K562 (cell line): ENCODE data around the gene ALK. TPM values are rescaled to one million over a fixed set of nuclear protein-coding genes. Genes with fewer than 3 reads are reported as not detected.

ENCODE experiments used
- ATAC-seq: fragments of 200-7000 bp; cut with Tn5 transposase; 3 replicates; pipeline ENCODE4 v1.9.1; 2020; ENCODE audit warnings: moderate library complexity
- BruUV-seq: library from RNA; stranded (reverse); fragments of 400-500 nt; replicated peaks from 2 replicates; lab custom pipeline; 2021; lab: Mats Ljungman, UMichigan
- CTCF ChIA-PET: fragments of 300-600 bp; formaldehyde crosslinking; extraction: SDS; loops from one replicate; lab custom pipeline; 2021; ENCODE audit warnings: low intra/inter-chr PET ratio; lab: Yijun Ruan, JAX
- POLR2A ChIA-PET: fragments of 300-600, 350-650 bp; sonication (Branson Sonifier 250); formaldehyde crosslinking; extraction: SDS; loops from one replicate; lab custom pipeline; 2021; ENCODE audit warnings: antibody characterized with exemption, inconsistent platforms; lab: Yijun Ruan, JAX
- DNase-seq, 4 experiments: peaks; one replicate each; pipeline versions ENCODE4 v3.0.0 to v3.0.0-alpha.2; 2011 to 2018; ENCODE audit warnings: low spot score in 3 of 4, mixed read lengths in 3 of 4; ENCODE audit errors: extremely low read depth in 1 of 4
- FAIRE-seq: peaks from 2 replicates; lab custom pipeline; 2011; peaks lifted over from hg19 to GRCh38; lab: Jason Lieb, UNC
- H2AFZ ChIP-seq: 2 replicates; pipeline ENCODE4 v1.6.0; 2011; ENCODE audit warnings: low read depth, low read length, control low read depth, inconsistent platforms
- H3K27ac ChIP-seq: fragments of 200-600 bp; 3 replicates; pipeline ENCODE4 v1.8.0; 2011; ENCODE audit warnings: low read depth, mild to moderate bottlenecking, control low read depth, inconsistent platforms, low read length, moderate library complexity, mixed read lengths; ENCODE audit errors: extremely low read depth
- H3K27me3 ChIP-seq, 2 experiments: fragments of 300-600 bp in 1 of 2; 2 replicates in 1 of 2; 3 replicates in 1 of 2; pipeline versions ENCODE4 v1.6.0 to v1.8.0; 2011; ENCODE audit warnings: inconsistent platforms in 2 of 2, low read length in 2 of 2, mild to moderate bottlenecking in 1 of 2, mixed read lengths in 1 of 2, moderate library complexity in 1 of 2; ENCODE audit not compliant: control insufficient read depth in 2 of 2, insufficient read depth in 2 of 2
- H3K36me3 ChIP-seq: fragments of 300-600 bp; 3 replicates; pipeline ENCODE4 v1.8.0; 2011; ENCODE audit warnings: mild to moderate bottlenecking, low read length, inconsistent platforms; ENCODE audit not compliant: control insufficient read depth, insufficient read depth
- H3K4me1 ChIP-seq, 2 experiments: fragments of 200-600 bp in 1 of 2; replicated peaks in 1 of 2; 2 replicates in 1 of 2; 3 replicates in 1 of 2; pipeline versions ENCODE4 v1.5.1 to v1.8.0; 2011; ENCODE audit warnings: inconsistent platforms in 2 of 2, low read length in 2 of 2, mild to moderate bottlenecking in 1 of 2, mixed read lengths in 1 of 2, moderate library complexity in 1 of 2; ENCODE audit not compliant: control insufficient read depth in 2 of 2, insufficient read depth in 2 of 2
- H3K4me2 ChIP-seq: 2 replicates; pipeline ENCODE4 v1.6.1; 2011; ENCODE audit warnings: low read length, control low read depth, inconsistent platforms, mixed read lengths; ENCODE audit not compliant: insufficient read depth
- H3K4me3 ChIP-seq: fragments of 200-600 bp; sonication (generic), shearing (Covaris generic); 2 replicates; pipeline ENCODE4 v1.5.1; 2016; ENCODE audit warnings: control low read depth, inconsistent platforms
- H3K79me2 ChIP-seq: fragments of 200-600 bp; 3 replicates; pipeline ENCODE4 v1.8.0; 2011; ENCODE audit warnings: low read length, inconsistent platforms; ENCODE audit not compliant: control insufficient read depth, insufficient read depth
- H3K9ac ChIP-seq, 2 experiments: 2 replicates each; pipeline versions ENCODE4 v1.6.0 to v1.6.1; 2011; ENCODE audit warnings: low read depth in 2 of 2, low read length in 2 of 2, control low read depth in 1 of 2, inconsistent platforms in 1 of 2, mild to moderate bottlenecking in 1 of 2, mixed read lengths in 1 of 2; ENCODE audit not compliant: insufficient read depth in 1 of 2
- H3K9me1 ChIP-seq: one replicate; pipeline ENCODE4 v1.6.0; 2011; ENCODE audit warnings: inconsistent platforms, mild to moderate bottlenecking, low read length, moderate library complexity; ENCODE audit not compliant: control insufficient read depth, insufficient read depth
- H3K9me3 ChIP-seq: replicated peaks from 2 replicates; pipeline ENCODE4 v1.5.1; 2011; ENCODE audit warnings: low read depth, low read length, inconsistent platforms; ENCODE audit not compliant: control insufficient read depth, insufficient read depth
- H4K20me1 ChIP-seq: replicated peaks from 2 replicates; pipeline ENCODE4 v1.6.1; 2011; ENCODE audit warnings: low read length, inconsistent platforms, mixed read lengths; ENCODE audit not compliant: control insufficient read depth, insufficient read depth
- NFIC ChIP-seq: fragments of 450-650 bp; IDR thresholded peaks from 2 replicates; pipeline ENCODE4 v1.6.1; 2017; ENCODE audit warnings: mild to moderate bottlenecking, inconsistent platforms
- SOX6 ChIP-seq: fragments of 450-650 bp; IDR thresholded peaks from 2 replicates; pipeline ENCODE4 v1.6.1; 2014; ENCODE audit warnings: mild to moderate bottlenecking
- ZNF133 ChIP-seq: fragments of 250-450 bp; sonication (Bioruptor Pico); IDR thresholded peaks from 2 replicates; pipeline ENCODE4 v1.4.0; 2020; ENCODE audit warnings: mild to moderate bottlenecking
- WGBS: fragments of 100-300 bp; shearing (Covaris generic); methylation state at CpG from one replicate; pipeline ENCODE4 v1.1.6; 2016; ENCODE audit warnings: low coverage, mixed read lengths; ENCODE audit not compliant: insufficient coverage; ENCODE audit errors: missing lambda C conversion rate; 5-methylcytosine and 5-hydroxymethylcytosine counted together
- in situ Hi-C: fragments of 300-500 bp; cut with MboI; formaldehyde crosslinking; loops from 4 replicates; pipeline ENCODE4 v1.15.0; 2018; ENCODE audit warnings: inconsistent platforms, mixed read lengths
- intact Hi-C: fragments of 100-400 bp; cut with micrococcal nuclease; formaldehyde crosslinking; loops from 2 replicates; pipeline ENCODE4 v1.14.2; 2022
- polyA plus RNA-seq, 8 experiments: library from polyadenylated mRNA; depleted of rRNA in 4 of 8; stranded (reverse) in 5 of 8; unstranded in 3 of 8; fragments of >200 nt; fragmentation: Nextera tagmentation in 2 of 8; fragmentation: Illumina TruSeq in 1 of 8; extraction: Ambion mirVana in 2 of 8; extraction: Trizol in 1 of 8; gene quantifications; 2 replicates each; pipeline versions ENCODE4 v1.2.1 to v1.2.3, GENCODE V29; 2011 to 2014; ENCODE audit warnings: inconsistent platforms in 1 of 8, missing spikeins in 1 of 8
- total RNA-seq, 7 experiments: library from RNA; depleted of rRNA in 6 of 7; stranded (reverse); fragments of >200 nt in 6 of 7; fragmentation: Illumina TruSeq in 2 of 7; extraction: Trizol in 2 of 7; gene quantifications; 2 replicates each; pipeline versions ENCODE4 v1.2.1 to v1.2.3, GENCODE V29; 2011 to 2021; ENCODE audit warnings: low replicate concordance in 1 of 7

ALK gene
- total and polyA plus RNA-seq, 9 of the 15 experiments (the other 6 are each of a cell fraction or from before 2014, with no cell fraction given): not detected

GRCh38 chr2:29304399-29305060, 616.9 kb downstream of the ALK start:
- in situ Hi-C loops (no loop called here), intact Hi-C loops (no loop called here)
- FAIRE-seq (no peak), ATAC-seq (no peak), DNase-seq (no peak)
- H3K27ac ChIP-seq: no peak overlapping the region
- H3K9me1 ChIP-seq: no peaks in the 10 kb centered on the region
- no TSS peak for BruUV-seq
- POLR2A ChIA-PET: interaction anchor here (0.6 kb wide), 1 partner anchor 147 kb away, joined by 3 read pairs; no protein-coding TSS in a partner anchor
- no peaks in the 10 kb centered on the region for H3K27me3 ChIP-seq
- H3K9ac ChIP-seq: no peak overlapping the region
- no peaks in the 10 kb centered on the region; the same call in 1 of the 2 replicates for H4K20me1 ChIP-seq
- H3K4me1 ChIP-seq: no peaks in the 10 kb centered on the region
- TF ChIP-seq ZNF133 (CRISPR knock-in tag) (no peak), NFIC (peak; percentile 81)
- H3K36me3 ChIP-seq: no peaks in the 10 kb centered on the region
- CTCF ChIA-PET: no interaction called here
- 0% methylated on average over 4 of the region's 4 CpGs for WGBS
- H3K4me3 ChIP-seq: no peak overlapping the region
- no peak overlapping the region for H3K4me2 ChIP-seq
- no peak overlapping the region for H2AFZ ChIP-seq
- H3K79me2 ChIP-seq: no peaks in the 10 kb centered on the region
- H3K9me3 ChIP-seq: no peaks in the 10 kb centered on the region

- BruUV-seq: no TSS peak
- no peaks in the 10 kb centered on the region for H3K79me2 ChIP-seq
- no peak for TF ChIP-seq SOX6
- TF ChIP-seq, all 486 proteins: peak for 0
- H3K36me3 ChIP-seq: no peaks in the 10 kb centered on the region
- POLR2A ChIA-PET: no interaction called here
- H3K9me3 ChIP-seq: no peaks in the 10 kb centered on the region
- in situ Hi-C loops (no loop called here), intact Hi-C loops (no loop called here)
- no peak overlapping the region for H3K4me2 ChIP-seq
- CTCF ChIA-PET: no interaction called here
- H3K9ac ChIP-seq: no peak overlapping the region
- H3K4me3 ChIP-seq: no peak overlapping the region
- no peaks in the 10 kb centered on the region for H3K27me3 ChIP-seq
- H3K9me1 ChIP-seq: no peaks in the 10 kb centered on the region
- WGBS: 2% methylated on average over 10 of the region's 10 CpGs
- DNase-seq: no peak
- no peak overlapping the region for H2AFZ ChIP-seq
- H3K27ac ChIP-seq: no peak overlapping the region
- no peaks in the 10 kb centered on the region for H3K4me1 ChIP-seq
- FAIRE-seq: no peak
- ATAC-seq: no peak
- H4K20me1 ChIP-seq: no peaks in the 10 kb centered on the region
These were observed 624.8 kb downstream of the ALK start for GRCh38 chr2:29296585-29296984.
